ENCODE measurements around the gene ZNF175.

Gene ZNF175

GRCh38 chr19:51639916-51640315, 68.8 kb downstream of the ZNF175 start:
- no peak overlapping the region for H3K4me3 ChIP-seq (ENCODE audit: low read depth, low read length)
- no peak for TF ChIP-seq CTCF (IDR thresholded peaks at IDR 0.05; ENCODE audit: low read depth, low read length)
- in situ Hi-C loops (cut with HindIII; ENCODE audit: low sequenced_read_pairs), result no loop called here
- DNase-seq (ENCODE audit: low read depth, low spot score), result no peak

- in situ Hi-C loops (cut with HindIII; ENCODE audit: low sequenced_read_pairs), result no loop called here
- H3K4me3 ChIP-seq (ENCODE audit: low read depth, low read length), result no peak overlapping the region
Measured at GRCh38 chr19:51640386-51640785, 69.3 kb downstream of the ZNF175 start.

GRCh38 chr19:51641648-51642047, 70.6 kb downstream of the ZNF175 start:
- H3K4me3 ChIP-seq (ENCODE audit: low read depth, low read length), result no peak overlapping the region
- no peak for DNase-seq (ENCODE audit: low read depth, low spot score)
- TF ChIP-seq CTCF (IDR thresholded peaks at IDR 0.05; ENCODE audit: low read depth, low read length), result no peak
- in situ Hi-C loops (cut with HindIII; ENCODE audit: low sequenced_read_pairs), result no loop called here

More at GRCh38 chr19:51640386-51640785, 69.3 kb downstream of the ZNF175 start:
- DNase-seq (ENCODE audit: low read depth, low spot score), result no peak
- no peak for TF ChIP-seq CTCF (IDR thresholded peaks at IDR 0.05; ENCODE audit: low read depth, low read length)
